K562 (cell line): ENCODE results near the gene VDAC1.

Experiments used
- EZH2 ChIP-seq: IDR thresholded peaks from 2 replicates; pipeline ENCODE4 v1.6.1; 2012; ENCODE audit warnings: low read depth, mild to moderate bottlenecking, inconsistent platforms, low read length, borderline replicate concordance
- ZBTB17 ChIP-seq: fragments of 450-650 bp; formaldehyde crosslinking; IDR thresholded peaks from 2 replicates; pipeline ENCODE4 v1.4.0; 2020; ENCODE audit warnings: mild to moderate bottlenecking
- TF ChIP-seq, protein P1 (sequence below): sonication (generic); formaldehyde crosslinking; IDR thresholded peaks from 2 replicates; pipeline ENCODE4 v1.9.0; 2022; ENCODE audit warnings: mild to moderate bottlenecking, missing genetic modification reagents
- TF ChIP-seq, protein P2 (sequence below), 3 experiments: IDR thresholded peaks in 2 of 3; conservative IDR thresholded peaks in 1 of 3; 2 replicates each; pipeline ENCODE4 v1.5.1; 2011 to 2012; ENCODE audit warnings: low read length in 3 of 3, mild to moderate bottlenecking in 3 of 3, control low read depth in 2 of 3, improper control_type of control experiment in 1 of 3, inconsistent platforms in 1 of 3, low read depth in 1 of 3, mixed read lengths in 1 of 3, moderate library complexity in 1 of 3; ENCODE audit not compliant: insufficient read depth in 2 of 3

DNA sequence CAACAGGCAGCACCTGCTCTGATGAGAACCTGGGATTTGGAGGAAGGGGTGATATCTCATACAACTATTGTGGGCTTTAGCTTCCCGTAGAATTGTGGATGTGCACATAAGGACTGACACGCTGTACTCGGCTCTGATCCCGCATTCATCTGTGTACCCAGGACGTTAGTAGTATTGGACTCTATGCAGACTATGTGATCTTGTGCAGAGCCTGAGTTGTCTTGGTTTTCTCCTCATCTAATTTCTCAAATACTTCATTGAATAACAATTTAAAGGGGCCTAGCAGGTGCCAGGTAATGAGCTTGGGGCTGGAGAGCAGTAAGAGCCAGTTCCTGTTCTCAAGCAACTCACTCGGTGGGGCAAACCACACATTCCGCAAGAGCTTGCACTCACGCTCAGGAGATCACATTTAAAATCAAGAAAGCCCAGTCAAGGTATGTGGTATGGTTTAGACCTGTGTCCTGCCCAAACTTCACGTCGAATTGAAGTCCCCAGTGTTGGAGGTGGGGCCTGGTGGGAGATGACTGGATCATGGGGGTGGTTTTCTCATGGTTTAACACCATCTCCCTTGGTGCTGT, 51.1 kb downstream of the VDAC1 start:
- TF ChIP-seq, protein P1, sequence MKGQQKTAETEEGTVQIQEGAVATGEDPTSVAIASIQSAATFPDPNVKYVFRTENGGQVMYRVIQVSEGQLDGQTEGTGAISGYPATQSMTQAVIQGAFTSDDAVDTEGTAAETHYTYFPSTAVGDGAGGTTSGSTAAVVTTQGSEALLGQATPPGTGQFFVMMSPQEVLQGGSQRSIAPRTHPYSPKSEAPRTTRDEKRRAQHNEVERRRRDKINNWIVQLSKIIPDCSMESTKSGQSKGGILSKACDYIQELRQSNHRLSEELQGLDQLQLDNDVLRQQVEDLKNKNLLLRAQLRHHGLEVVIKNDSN (CRISPR knock-in tag), result no peak
- TF ChIP-seq ZBTB17 (no peak), EZH2 (no peak)
- TF ChIP-seq, protein P2, sequence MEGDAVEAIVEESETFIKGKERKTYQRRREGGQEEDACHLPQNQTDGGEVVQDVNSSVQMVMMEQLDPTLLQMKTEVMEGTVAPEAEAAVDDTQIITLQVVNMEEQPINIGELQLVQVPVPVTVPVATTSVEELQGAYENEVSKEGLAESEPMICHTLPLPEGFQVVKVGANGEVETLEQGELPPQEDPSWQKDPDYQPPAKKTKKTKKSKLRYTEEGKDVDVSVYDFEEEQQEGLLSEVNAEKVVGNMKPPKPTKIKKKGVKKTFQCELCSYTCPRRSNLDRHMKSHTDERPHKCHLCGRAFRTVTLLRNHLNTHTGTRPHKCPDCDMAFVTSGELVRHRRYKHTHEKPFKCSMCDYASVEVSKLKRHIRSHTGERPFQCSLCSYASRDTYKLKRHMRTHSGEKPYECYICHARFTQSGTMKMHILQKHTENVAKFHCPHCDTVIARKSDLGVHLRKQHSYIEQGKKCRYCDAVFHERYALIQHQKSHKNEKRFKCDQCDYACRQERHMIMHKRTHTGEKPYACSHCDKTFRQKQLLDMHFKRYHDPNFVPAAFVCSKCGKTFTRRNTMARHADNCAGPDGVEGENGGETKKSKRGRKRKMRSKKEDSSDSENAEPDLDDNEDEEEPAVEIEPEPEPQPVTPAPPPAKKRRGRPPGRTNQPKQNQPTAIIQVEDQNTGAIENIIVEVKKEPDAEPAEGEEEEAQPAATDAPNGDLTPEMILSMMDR (IDR thresholded peaks at IDR 0.05 in 2 of 3, conservative IDR thresholded peaks at IDR 0.05 in 1 of 3; ENCODE audit: insufficient read depth in 2 of 3, low read depth in 1 of 3, low read length in 3 of 3), result no peak
